Omental fat pad (tissue), 4 donors: ENCODE results near the gene NDC1. TPM values are rescaled to one million over a fixed set of nuclear protein-coding genes. Genes with fewer than 3 reads are reported as not detected.

Experiments
- ATAC-seq: fragments of 150-250 bp; one replicate; pipeline ENCODE4 v1.9.1; 2016; ENCODE audit warnings: mild to moderate bottlenecking, moderate library complexity; ENCODE audit not compliant: low FRiP score
- DNase-seq: peaks from one replicate; pipeline ENCODE4 v3.0.0-alpha.2; 2019; ENCODE audit warnings: low spot score
- CTCF ChIP-seq, 3 donors: fragments of 450-650 bp; IDR thresholded peaks; one replicate each; pipeline ENCODE4 v1.5.1; 2016 to 2017; ENCODE audit warnings: antibody characterized with exemption in 3 of 3, mild to moderate bottlenecking in 3 of 3, moderate library complexity in 2 of 3
- total RNA-seq, 4 donors: library from RNA; depleted of rRNA; stranded (reverse); fragments of >200 nt; gene quantifications; one replicate each; pipeline ENCODE4 v1.1.0, GENCODE V29; 2016

Gene NDC1
- total RNA-seq, 4 donors from 2014 or later: 9.2 to 16.3 (median 11.8) TPM

- no peak for TF ChIP-seq CTCF (IDR thresholded peaks at IDR 0.05)
- ATAC-seq: no peak
- no peak for DNase-seq
These were observed 30.5 kb upstream of the NDC1 start for GRCh38 chr1:53868565-53868964.

- DNase-seq: no peak
- no peak for ATAC-seq
- TF ChIP-seq CTCF (IDR thresholded peaks at IDR 0.05): no peak
These were observed 24.4 kb upstream of the NDC1 start for GRCh38 chr1:53862507-53862906.

- no peak for ATAC-seq
- TF ChIP-seq CTCF (IDR thresholded peaks at IDR 0.05): no peak
These were observed 22.9 kb upstream of the NDC1 start for GRCh38 chr1:53860967-53861411.

GRCh38 chr1:53851571-53852285 lies 13.6 kb upstream of the NDC1 start:
- TF ChIP-seq CTCF (IDR thresholded peaks at IDR 0.05): no peak
- no peak for ATAC-seq

More at GRCh38 chr1:53860967-53861411, 22.9 kb upstream of the NDC1 start:
- no peak for DNase-seq

GRCh38 chr1:53850082-53850673 lies 12.1 kb upstream of the NDC1 start:
- no peak for TF ChIP-seq CTCF (IDR thresholded peaks at IDR 0.05)
- ATAC-seq: no peak
- DNase-seq: no peak

More at GRCh38 chr1:53851571-53852285, 13.6 kb upstream of the NDC1 start:
- DNase-seq: no peak

GRCh38 chr1:53847980-53848379 lies 9.9 kb upstream of the NDC1 start:
- no peak for TF ChIP-seq CTCF (IDR thresholded peaks at IDR 0.05)
- DNase-seq: no peak
- no peak for ATAC-seq

GRCh38 chr1:53842347-53842746 lies 4.3 kb upstream of the NDC1 start:
- DNase-seq (no peak), ATAC-seq (no peak)
- TF ChIP-seq CTCF (IDR thresholded peaks at IDR 0.05): no peak
